HG03196 (cell line): Measurements from ENCODE around the gene GATC.
A peak's percentile ranks its signal among the peaks of the same experiment; 100 is the strongest.

Experiments used
- ATAC-seq: cut with Tn5 transposase; IDR thresholded peaks from one replicate; pipeline ENCODE4 v1.9.1; 2021; ENCODE audit not compliant: unreplicated experiment

Gene GATC

DNA sequence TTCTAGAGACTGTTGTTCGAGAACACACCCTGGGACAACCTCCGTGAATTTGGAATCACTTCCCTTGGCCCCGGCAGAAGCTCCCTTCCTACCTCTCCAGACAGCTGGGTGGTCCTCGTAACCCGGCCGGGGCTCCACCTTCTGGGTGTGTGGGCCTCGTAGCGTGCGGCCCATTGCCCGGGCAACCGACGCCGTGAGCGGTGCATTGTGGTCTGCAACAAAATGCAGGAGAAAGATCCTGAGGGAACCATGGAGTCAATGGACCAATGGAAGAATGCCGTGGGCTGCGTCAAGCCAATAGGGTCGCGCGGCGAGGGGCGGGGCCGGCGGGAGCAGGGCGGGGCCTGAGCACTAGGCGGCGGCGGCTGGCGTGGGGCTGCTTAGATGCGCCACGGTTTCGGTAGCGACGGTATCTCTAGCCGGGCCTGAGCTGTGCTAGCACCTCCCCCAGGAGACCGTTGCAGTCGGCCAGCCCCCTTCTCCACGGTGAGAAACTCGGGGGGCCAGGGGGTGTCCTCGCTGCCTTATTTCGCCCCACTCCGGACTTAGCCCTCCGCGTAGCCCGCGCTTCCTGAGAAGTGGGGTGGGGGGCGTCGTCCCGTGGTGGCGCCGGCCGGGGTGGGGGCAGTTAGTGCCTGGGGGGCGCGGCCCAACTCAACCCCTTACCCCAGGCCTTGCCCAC is 49.6 kb downstream of the GATC start, which contains the start of gene DYNLL1:
Gene DYNLL1, plus strand, starts transcription at position 383 of the 682 bp plus-strand sequence. CDS start 309 bp downstream, outside the sequence.
- peak; percentile 92 for ATAC-seq

DNA sequence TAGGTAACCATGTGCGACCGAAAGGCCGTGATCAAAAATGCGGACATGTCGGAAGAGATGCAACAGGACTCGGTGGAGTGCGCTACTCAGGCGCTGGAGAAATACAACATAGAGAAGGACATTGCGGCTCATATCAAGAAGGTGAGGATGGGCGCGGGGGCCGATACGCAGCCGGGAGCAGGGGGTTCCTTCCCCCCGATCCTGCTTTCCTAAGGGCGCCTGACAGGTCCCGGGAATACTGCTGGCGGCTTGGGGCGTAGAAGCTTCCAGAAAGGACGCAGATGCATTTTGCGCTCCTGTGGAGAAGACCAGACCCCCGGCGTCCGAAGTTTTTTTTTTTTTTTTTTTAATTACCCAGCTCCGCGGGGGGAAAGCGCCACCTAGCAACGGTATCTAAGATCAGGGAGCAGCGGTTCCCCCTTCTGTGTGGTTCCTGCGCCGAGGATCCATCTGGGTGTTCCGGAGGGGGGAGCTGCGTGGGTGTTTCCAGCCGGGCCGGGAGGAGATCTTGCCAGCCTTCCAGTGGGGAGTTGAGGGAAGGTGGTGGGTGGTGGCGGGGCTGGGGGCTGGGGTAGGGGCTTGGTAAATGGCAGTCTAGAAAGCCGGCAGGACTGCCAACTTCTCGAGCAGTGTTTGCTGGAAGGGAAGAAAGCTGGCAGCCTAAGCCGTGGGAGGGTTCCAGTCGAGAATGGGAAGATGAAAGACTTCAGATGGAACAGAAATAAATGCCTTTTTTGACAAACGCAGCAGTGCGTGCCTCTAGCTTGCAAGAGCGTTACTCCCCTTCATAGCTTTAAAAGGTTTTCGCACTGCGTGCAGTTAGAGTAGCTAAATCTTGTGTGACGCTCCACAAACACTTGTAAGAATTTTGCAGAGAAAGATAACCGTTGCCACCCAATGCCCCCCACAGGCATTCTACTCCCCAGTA is 50.4 kb downstream of the GATC start:
- ATAC-seq = peak; percentile 4

DNA sequence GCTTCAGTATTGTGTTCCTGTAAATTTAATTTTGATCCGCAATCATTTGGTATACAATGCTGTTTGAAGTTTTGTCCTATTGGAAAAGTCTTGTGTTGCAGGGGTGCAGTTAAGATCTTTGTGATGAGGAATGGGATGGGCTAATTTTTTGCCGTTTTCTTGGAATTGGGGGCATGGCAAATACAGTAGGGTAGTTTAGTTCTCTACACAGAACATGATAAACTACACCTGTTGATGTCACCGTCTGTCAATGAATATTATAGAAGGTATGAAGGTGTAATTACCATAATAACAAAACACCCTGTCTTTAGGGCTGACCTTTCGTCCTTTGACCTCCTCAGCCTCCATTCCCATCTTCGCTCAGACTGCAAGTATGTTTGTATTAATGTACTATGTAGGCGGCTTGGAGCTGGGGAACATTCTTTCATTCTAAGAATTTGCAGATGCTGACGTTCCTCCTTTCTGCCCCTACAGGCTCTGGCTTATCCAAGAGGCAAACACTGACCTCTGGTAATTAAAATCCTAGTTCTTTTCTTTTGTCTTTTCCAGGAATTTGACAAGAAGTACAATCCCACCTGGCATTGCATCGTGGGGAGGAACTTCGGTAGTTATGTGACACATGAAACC is 51.4 kb downstream of the GATC start:
- ATAC-seq = no peak

GRCh38 chr12:120498870-120499515 is 52.7 kb downstream of the GATC start:
- ATAC-seq = no peak

DNA sequence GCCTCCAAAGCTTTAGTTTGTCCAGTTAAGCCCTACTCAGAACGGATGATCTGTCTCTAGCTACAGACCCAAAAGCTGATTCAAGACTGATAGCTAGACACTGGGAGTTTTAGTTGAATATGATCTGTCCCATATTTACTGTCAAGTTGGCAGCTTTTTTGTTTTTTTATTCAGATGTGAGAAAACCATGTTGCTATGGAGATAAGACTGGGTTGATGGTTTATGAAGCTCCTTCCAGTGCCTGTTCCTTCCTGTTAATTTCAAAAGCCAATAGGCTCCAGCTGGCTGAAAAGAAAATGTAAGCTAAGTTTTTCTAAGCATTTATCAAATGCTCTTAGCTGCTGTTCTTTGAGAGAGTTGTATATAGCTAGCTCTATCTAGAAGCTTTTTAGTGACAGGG is 54.3 kb downstream of the GATC start:
- no peak for ATAC-seq

DNA sequence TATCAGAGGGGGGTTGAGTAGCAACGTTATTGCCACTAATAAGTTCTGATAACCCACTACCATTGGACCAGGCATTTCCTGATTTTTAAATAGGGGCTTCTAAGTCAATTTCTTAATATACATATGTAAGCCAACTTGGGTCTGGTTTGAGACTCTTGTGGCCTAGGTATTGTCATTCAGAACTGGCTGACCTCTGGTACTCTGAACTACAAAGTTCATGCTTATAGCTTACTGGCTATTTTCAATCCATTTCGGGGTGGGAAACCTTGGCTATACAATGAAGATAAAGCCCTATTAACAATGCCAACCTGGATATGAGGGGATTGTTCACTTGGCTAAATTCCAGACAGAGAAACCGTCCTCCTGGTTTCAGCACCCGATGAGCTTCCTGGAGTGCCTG is 58.3 kb downstream of the GATC start:
- ATAC-seq = no peak

GRCh38 chr12:120508537-120508936 is 62.3 kb downstream of the GATC start:
- ATAC-seq = no peak
